HG03378 (cell line): ENCODE results near the gene MYBL2.

ENCODE experiments used
- ATAC-seq: cut with Tn5 transposase; IDR thresholded peaks from one replicate; pipeline ENCODE4 v1.9.1; 2021; ENCODE audit warnings: mild to moderate bottlenecking, moderate library complexity; ENCODE audit not compliant: unreplicated experiment

The MYBL2 gene

GRCh38 chr20:43681991-43682410 lies 15.1 kb downstream of the MYBL2 start:
- peak; percentile 96 for ATAC-seq

GRCh38 chr20:43682446-43682845 lies 15.5 kb downstream of the MYBL2 start:
- peak; percentile 22 for ATAC-seq

- no peak for ATAC-seq
Measured at GRCh38 chr20:43686820-43687219, 19.9 kb downstream of the MYBL2 start.

GRCh38 chr20:43689165-43689564 lies 22.3 kb downstream of the MYBL2 start:
- ATAC-seq: no peak

GRCh38 chr20:43690943-43691598 lies 24.2 kb downstream of the MYBL2 start:
- ATAC-seq: no peak

GRCh38 chr20:43691928-43692524 lies 25.1 kb downstream of the MYBL2 start:
- no peak for ATAC-seq

GRCh38 chr20:43694763-43695162 lies 27.8 kb downstream of the MYBL2 start:
- ATAC-seq: no peak

- no peak for ATAC-seq
Measured at GRCh38 chr20:43695571-43695970, 28.7 kb downstream of the MYBL2 start.

- no peak for ATAC-seq
Measured at GRCh38 chr20:43699941-43700565, 33.1 kb downstream of the MYBL2 start.

- ATAC-seq: no peak
Measured at GRCh38 chr20:43700627-43701026, 33.7 kb downstream of the MYBL2 start.

GRCh38 chr20:43702502-43702901 lies 35.6 kb downstream of the MYBL2 start:
- ATAC-seq: no peak

- ATAC-seq: peak; percentile 55
Measured at GRCh38 chr20:43710370-43711044, 43.6 kb downstream of the MYBL2 start.

GRCh38 chr20:43711098-43711654 lies 44.3 kb downstream of the MYBL2 start:
- no peak for ATAC-seq

GRCh38 chr20:43715044-43715443 lies 48.1 kb downstream of the MYBL2 start:
- no peak for ATAC-seq

GRCh38 chr20:43715511-43715910 lies 48.6 kb downstream of the MYBL2 start:
- no peak for ATAC-seq

GRCh38 chr20:43716123-43716522 lies 49.2 kb downstream of the MYBL2 start:
- no peak for ATAC-seq

- no peak for ATAC-seq
Measured at GRCh38 chr20:43716757-43717615, 50.1 kb downstream of the MYBL2 start.

- ATAC-seq: no peak
Measured at GRCh38 chr20:43717616-43717995, 50.7 kb downstream of the MYBL2 start.

- ATAC-seq: no peak
Measured at GRCh38 chr20:43720007-43720406, 53.1 kb downstream of the MYBL2 start.

- ATAC-seq: no peak
Measured at GRCh38 chr20:43721097-43721428, 54.1 kb downstream of the MYBL2 start.
